Measurements from ENCODE around the gene EPC1.

DNA sequence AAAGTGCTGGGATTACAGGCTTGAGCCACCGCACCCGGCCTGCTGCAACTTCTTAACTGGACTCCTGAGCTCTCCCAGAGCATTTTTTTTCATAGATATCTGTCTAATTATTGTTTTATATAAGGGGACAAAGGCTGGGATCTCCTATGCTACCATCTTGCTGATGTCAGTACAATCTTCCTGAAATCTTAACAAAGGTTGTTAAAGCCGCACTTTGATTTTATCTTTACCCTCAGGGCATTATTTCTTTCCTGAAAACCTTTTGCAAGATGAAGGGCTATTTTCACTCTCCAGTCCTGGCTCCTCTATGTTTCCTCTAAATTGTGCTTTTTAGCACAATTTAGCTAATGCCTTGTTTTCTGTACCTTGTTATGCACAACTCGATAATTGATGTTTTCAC, 102.9 kb downstream of the EPC1 start:
- TF ChIP-seq POLR2A (IDR thresholded peaks at IDR 0.05; ENCODE audit: low read length) (no peak), GATA1 (IDR thresholded peaks at IDR 0.05; ENCODE audit: low read depth, low read length) (no peak)
